Upper lobe of left lung (tissue), 6 donors: ENCODE measurements around the gene CPTP. TPM values are rescaled to one million over a fixed set of nuclear protein-coding genes. Genes with fewer than 3 reads are reported as not detected.

Experiments
- ATAC-seq, 2 donors: fragments of 200-7000 bp; cut with Tn5 transposase; one replicate each; pipeline ENCODE4 v1.9.1; 2022; ENCODE audit warnings: mild to moderate bottlenecking in 2 of 2, moderate library complexity in 2 of 2; ENCODE audit not compliant: low FRiP score in 2 of 2
- DNase-seq, 2 donors: peaks; one replicate each; pipeline ENCODE4 v3.0.0-alpha.2; 2019 to 2020
- H3K27ac ChIP-seq, 4 donors: fragments of 200-600 bp; sonication (generic); one replicate each; pipeline ENCODE4 v1.5.1; 2016 to 2019
- H3K27me3 ChIP-seq, 4 donors: fragments of 200-600 bp; sonication (generic); one replicate each; pipeline ENCODE4 v1.5.1; 2017 to 2019
- H3K36me3 ChIP-seq, 4 donors: fragments of 200-600 bp; sonication (generic); one replicate each; pipeline ENCODE4 v1.5.1; 2016 to 2019
- H3K4me1 ChIP-seq, 4 donors: fragments of 200-600 bp; sonication (generic); one replicate each; pipeline ENCODE4 v1.5.1; 2018 to 2019
- H3K4me3 ChIP-seq, 4 donors: fragments of 200-600 bp; sonication (generic); one replicate each; pipeline ENCODE4 v1.5.1; 2017 to 2019; ENCODE audit warnings: mild to moderate bottlenecking in 2 of 4, moderate library complexity in 1 of 4
- H3K9me3 ChIP-seq, 4 donors: fragments of 200-600 bp; sonication (generic); one replicate each; pipeline ENCODE4 v1.5.1; 2018 to 2019
- EP300 ChIP-seq, 4 donors: sonication (generic); formaldehyde crosslinking; IDR thresholded peaks; one replicate each; pipeline ENCODE4 v1.5.1; 2017; ENCODE audit warnings: antibody characterized with exemption in 4 of 4, control low read depth in 2 of 4
- POLR2A ChIP-seq, 4 donors: fragments of 450-650 bp; IDR thresholded peaks; one replicate each; pipeline ENCODE4 v1.5.1; 2016 to 2017; ENCODE audit warnings: antibody characterized with exemption in 4 of 4, mild to moderate bottlenecking in 2 of 4
- POLR2AphosphoS5 ChIP-seq, 2 donors: sonication (generic); formaldehyde crosslinking; IDR thresholded peaks; one replicate each; pipeline ENCODE4 v1.5.1; 2017; ENCODE audit warnings: antibody characterized with exemption in 2 of 2
- WGBS, 2 donors: methylation state at CpG; one replicate each; pipeline ENCODE4 v1.1.5; 2017 to 2018; 5-methylcytosine and 5-hydroxymethylcytosine counted together
- total RNA-seq, 6 donors: library from RNA; depleted of rRNA in 4 of 6; stranded (reverse); fragments of >200 nt in 4 of 6; gene quantifications; one replicate each; pipeline versions ENCODE4 v1.1.0 to v1.2.1, GENCODE V29; 2016 to 2021
- TF ChIP-seq, protein P1 (sequence below), 6 experiments: fragments of 450-650 bp in 4 of 6; fragments of 200-600 bp in 2 of 6; sonication (generic) in 2 of 6; IDR thresholded peaks; one replicate each; pipeline ENCODE4 v1.5.1; 2016 to 2019; ENCODE audit warnings: antibody characterized with exemption in 6 of 6
- donor health status: DM: no; HTN: no; CAD: no; lungs with moderate emphysema.
- donor health status: DM: no; HTN: yes; CAD: no; lungs with severe emphysema.

CPTP gene
- total RNA-seq, 6 donors from 2014 or later, result 14.7 to 41.6 (median 26.0) TPM

- peak; percentile 36 to 91 for DNase-seq
- ATAC-seq, result no peak
- WGBS, 2 donors, result 1% methylated on average over 43 of the region's 66 CpGs; no CpG with 5 or more reads in 1 of the 2 donors
- Histone ChIP-seq H3K27me3 (no peaks in the 10 kb centered on the region), H3K27ac (peak overlapping the region; percentile 87 to 95 (median 92)), H3K4me3 (peak overlapping the region; percentile 70 to 98 (median 86)), H3K36me3 (peaks cover 14 to 38% (median 36%) of the 10 kb centered on the region in 4 donors), H3K9me3 (no peaks in the 10 kb centered on the region), H3K4me1 (peaks cover 40 to 55% (median 48%) of the 10 kb centered on the region in 4 donors)
- peak in 2 of 4 donors; percentile 2 to 10 for TF ChIP-seq POLR2A (IDR thresholded peaks at IDR 0.05)
- TF ChIP-seq POLR2AphosphoS5 (IDR thresholded peaks at IDR 0.05), result no peak
- TF ChIP-seq EP300 (IDR thresholded peaks at IDR 0.05), result no peak
Measured at GRCh38 chr1:1308756-1309250, 15.8 kb upstream of the CPTP start.

DNA sequence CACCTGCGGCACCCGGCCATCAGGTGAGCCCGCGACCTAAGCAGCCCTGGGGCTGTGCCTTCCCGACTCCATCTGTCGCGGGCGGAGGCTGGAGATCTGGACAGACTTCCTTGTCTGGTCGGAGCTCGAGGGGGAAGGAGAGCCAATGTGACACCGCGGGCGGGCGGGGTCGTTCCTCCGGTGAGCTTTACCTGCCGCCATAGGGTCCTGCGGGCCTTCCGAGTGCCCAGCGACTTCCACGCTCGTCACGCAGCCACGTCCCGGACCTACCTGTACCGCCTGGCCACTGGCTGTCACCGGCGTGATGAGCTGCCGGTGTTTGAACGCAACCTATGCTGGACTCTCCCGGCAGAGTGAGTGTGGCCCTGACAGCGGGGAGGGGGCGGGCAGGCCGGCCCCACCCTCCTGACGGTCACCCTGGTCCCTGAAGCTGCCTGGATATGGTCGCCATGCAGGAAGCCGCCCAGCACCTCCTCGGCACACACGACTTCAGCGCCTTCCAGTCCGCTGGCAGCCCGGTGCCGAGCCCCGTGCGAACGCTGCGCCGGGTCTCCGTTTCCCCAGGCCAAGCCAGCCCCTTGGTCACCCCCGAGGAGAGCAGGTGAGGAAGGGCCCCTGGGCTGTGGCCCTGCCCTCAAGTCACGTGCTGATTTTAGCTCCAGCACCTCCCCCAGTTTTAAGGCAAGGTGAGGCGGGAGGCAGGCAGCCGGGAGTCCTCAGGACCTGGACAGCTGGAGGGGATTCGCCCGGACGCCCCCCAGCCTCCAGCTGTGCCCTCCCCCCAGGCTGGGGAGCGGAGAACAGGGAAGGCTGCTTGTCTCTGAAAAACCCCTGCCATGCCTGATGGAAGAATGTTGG, 15.1 kb upstream of the CPTP start:
- Histone ChIP-seq H3K9me3 (no peaks in the 10 kb centered on the region), H3K4me3 (peak overlapping the region; percentile 70 to 98 (median 86)), H3K27me3 (no peaks in the 10 kb centered on the region), H3K36me3 (peaks cover 15 to 45% (median 43%) of the 10 kb centered on the region in 4 donors), H3K27ac (peak overlapping the region; percentile 87 to 95 (median 92)), H3K4me1 (peaks cover 34 to 48% (median 41%) of the 10 kb centered on the region in 4 donors)
- 41% methylated on average over 52 of the region's 57 CpGs; no CpG with 5 or more reads in 1 of the 2 donors for WGBS, 2 donors
- peak in 1 of 4 donors; percentile 4 for TF ChIP-seq POLR2A (IDR thresholded peaks at IDR 0.05)
- TF ChIP-seq, protein P1, sequence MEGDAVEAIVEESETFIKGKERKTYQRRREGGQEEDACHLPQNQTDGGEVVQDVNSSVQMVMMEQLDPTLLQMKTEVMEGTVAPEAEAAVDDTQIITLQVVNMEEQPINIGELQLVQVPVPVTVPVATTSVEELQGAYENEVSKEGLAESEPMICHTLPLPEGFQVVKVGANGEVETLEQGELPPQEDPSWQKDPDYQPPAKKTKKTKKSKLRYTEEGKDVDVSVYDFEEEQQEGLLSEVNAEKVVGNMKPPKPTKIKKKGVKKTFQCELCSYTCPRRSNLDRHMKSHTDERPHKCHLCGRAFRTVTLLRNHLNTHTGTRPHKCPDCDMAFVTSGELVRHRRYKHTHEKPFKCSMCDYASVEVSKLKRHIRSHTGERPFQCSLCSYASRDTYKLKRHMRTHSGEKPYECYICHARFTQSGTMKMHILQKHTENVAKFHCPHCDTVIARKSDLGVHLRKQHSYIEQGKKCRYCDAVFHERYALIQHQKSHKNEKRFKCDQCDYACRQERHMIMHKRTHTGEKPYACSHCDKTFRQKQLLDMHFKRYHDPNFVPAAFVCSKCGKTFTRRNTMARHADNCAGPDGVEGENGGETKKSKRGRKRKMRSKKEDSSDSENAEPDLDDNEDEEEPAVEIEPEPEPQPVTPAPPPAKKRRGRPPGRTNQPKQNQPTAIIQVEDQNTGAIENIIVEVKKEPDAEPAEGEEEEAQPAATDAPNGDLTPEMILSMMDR (IDR thresholded peaks at IDR 0.05), result no peak
- DNase-seq, result peak; percentile 42 to 85
- no peak for ATAC-seq

DNA sequence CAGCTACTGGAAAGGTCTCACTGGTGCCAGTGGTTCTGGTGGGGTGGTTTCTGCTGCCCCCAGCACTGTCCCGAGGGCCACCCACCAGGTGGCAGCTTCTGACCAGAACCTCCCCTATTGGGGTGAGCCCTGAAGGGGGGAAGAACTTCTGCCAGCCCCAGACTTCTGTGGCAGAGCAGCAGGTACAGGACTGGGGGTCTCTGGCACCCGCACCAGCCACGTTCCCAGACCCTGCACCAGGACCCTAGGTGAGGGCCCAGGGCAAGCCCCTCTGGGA, 14.6 kb upstream of the CPTP start:
- Histone ChIP-seq H3K4me3 (no peak overlapping the region), H3K27ac (peak overlapping the region in 3 of 4 donors; percentile 4 to 94 (median 90)), H3K27me3 (no peaks in the 10 kb centered on the region), H3K4me1 (peaks cover 28 to 42% (median 35%) of the 10 kb centered on the region in 4 donors), H3K36me3 (peaks cover 19 to 50% (median 49%) of the 10 kb centered on the region in 4 donors), H3K9me3 (no peaks in the 10 kb centered on the region)
- TF ChIP-seq, protein P1 (IDR thresholded peaks at IDR 0.05), result no peak
- TF ChIP-seq POLR2AphosphoS5 (IDR thresholded peaks at IDR 0.05) (no peak), POLR2A (IDR thresholded peaks at IDR 0.05) (no peak), EP300 (IDR thresholded peaks at IDR 0.05) (no peak)
- DNase-seq (peak in 1 of 2 donors; percentile 48), ATAC-seq (no peak)
- 80% methylated on average over 3 of the region's 3 CpGs; no CpG with 5 or more reads in 1 of the 2 donors for WGBS, 2 donors

DNA sequence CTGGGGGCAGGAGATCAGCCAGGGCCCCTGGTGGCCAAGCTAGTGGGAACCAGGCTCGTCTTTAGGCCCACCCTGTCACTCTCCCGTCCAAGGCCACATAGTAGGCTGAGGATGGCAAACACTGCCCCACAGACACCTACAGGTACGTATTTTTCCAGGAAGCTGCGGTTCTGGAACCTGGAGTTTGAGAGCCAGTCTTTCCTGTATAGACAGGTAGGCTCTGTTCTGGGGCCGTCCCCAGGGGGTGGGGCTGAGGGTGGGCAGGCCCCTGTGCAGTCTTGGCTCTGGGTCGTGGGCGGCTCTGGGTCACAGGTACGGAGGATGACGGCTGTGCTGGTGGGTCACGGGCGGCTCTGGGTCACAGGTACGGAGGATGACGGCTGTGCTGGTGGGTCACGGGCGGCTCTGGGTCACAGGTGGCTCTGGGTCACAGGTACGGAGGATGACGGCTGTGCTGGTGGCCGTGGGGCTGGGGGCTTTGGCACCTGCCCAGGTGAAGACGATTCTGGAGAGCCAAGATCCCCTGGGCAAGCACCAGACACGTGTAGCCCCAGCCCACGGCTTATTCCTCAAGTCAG, 14.0 kb upstream of the CPTP start:
- WGBS, 2 donors, result 90 to 91% methylated on average over 17 to 20 of the region's 21 CpGs
- Histone ChIP-seq H3K9me3 (no peaks in the 10 kb centered on the region), H3K36me3 (peaks cover 19 to 54% (median 52%) of the 10 kb centered on the region in 4 donors), H3K4me3 (no peak overlapping the region), H3K27me3 (no peaks in the 10 kb centered on the region), H3K4me1 (peaks cover 23 to 37% (median 30%) of the 10 kb centered on the region in 4 donors), H3K27ac (peak overlapping the region in 1 of 4 donors; percentile 4)
- ATAC-seq (no peak), DNase-seq (peak in 1 of 2 donors; percentile 79)
- TF ChIP-seq, protein P1 (IDR thresholded peaks at IDR 0.05), result no peak
- TF ChIP-seq POLR2AphosphoS5 (IDR thresholded peaks at IDR 0.05) (no peak), EP300 (IDR thresholded peaks at IDR 0.05) (no peak), POLR2A (IDR thresholded peaks at IDR 0.05) (no peak)
